GM19023 (cell line): ENCODE data around the gene LRRC45.
"Not testable (repeated sequence)": the region's sequence is repeated elsewhere in the genome, so short reads cannot be mapped to it uniquely, and the experiment has no call there.

Experiments
- ATAC-seq: cut with Tn5 transposase; IDR thresholded peaks from one replicate; pipeline ENCODE4 v1.9.1; 2021; ENCODE audit warnings: mild to moderate bottlenecking, moderate library complexity; ENCODE audit not compliant: unreplicated experiment

The LRRC45 gene

DNA sequence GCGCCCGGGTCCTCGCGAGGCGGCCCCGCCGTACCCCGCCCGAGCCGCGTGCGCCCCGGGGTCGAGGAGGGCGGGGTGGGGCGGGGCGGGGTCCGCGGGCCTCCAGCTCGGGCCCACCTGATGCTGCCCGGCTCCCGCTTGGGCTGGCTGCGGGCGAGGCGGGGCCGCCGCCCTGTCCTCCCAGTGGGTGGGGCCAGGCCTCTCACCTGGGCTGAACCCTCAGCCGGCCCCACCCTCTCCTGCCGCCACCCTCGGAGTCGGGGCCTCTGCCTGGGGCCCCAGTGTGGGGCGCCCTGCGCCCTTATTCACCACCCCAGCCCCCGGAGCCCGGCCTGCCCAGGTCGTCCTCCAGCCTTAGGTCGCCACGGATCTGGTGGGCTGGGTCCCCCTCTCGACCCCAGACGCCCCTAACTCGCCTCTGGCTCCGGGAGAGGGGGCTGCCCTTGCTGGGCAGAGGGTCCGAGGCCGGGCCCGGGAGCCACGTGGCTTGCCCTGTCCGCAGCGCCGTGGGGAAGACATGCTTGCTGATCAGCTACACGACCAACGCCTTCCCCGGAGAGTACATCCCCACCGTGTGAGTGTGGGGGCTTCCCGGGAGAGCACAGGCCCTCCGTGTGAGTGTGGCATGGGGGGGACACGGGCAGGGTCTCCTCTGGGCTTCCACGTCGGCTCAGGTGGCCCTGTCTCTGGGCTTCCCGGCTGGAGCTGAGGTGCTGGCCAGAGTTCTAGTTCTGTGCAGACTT is 9.0 kb downstream of the LRRC45 start:
- ATAC-seq: no peak

GRCh38 chr17:82033359-82034085 is 10.4 kb downstream of the LRRC45 start:
- no peak for ATAC-seq

DNA sequence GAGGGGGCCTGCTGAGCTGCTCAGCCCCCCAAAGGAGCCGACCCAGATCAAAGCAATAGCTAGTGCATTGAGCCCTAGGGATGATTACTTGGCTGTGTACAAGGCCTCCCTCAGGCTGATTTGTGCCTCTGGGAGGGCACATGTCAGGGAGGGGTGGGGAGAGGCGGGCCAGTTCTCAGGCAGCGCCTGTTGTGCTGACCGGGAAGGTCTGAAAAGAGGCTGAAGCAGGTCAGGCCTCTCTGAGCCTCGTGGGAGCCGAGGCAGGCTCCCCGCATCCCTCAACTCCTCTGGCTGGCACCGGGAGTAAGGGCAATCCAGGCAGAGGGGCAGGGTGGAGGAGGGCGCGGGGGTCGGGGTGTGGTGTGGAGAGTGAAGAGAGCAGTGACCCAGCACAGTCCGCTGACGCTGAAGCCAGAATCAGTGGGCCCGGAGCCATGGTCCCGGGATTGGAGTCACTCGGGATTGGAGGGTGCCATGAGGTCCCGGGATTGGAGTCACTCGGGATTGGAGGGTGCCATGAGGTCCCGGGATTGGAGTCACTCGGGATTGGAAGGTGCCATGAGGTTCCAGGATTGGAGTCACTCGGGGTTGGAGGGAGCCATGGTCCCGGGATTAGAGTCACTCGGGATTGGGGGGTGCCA is 11.4 kb downstream of the LRRC45 start:
- no peak for ATAC-seq

DNA sequence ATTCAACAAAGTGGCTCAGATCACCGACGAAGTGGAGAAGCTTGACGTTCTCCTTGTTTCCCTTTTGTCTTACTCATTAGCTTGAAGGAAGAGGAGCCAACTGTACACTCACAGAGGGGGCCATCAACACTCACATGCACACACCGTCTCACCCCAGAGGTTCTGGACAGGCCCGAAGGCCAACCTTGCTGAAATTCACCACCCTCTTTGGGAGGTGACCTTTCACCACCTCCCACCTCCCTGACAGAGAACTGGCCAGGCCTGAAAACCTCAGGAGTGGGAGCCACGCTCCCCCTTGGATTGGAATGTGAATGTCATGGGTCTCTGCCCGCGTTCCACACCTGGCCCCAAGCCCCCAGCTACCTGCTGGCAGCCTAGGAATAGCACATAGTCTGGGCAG is 12.4 kb downstream of the LRRC45 start:
- no peak for ATAC-seq

- no peak for ATAC-seq
Observed at GRCh38 chr17:82035956-82036633, 13.0 kb downstream of the LRRC45 start.

DNA sequence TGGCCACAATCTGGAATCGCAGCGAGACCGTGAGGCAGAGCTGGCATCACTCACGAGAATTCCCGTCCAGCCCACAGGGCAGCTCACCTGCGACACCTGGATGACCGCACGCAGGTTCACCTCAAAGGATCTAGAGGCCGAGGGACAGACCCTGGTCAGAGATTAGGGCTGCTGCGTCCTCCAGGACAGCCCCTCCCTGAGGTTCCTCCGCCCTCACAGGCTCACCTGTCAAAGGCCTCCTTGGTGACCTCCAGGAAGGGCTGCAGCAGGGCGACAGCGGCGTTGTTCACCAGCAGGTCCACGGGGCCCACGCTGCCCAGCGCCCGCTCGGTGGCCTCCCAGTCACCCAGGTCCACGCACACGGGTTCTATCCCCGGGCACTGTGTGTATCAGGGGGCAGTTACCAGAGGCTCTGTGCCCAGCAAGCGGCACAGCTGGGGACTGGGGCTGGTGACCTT is 13.6 kb downstream of the LRRC45 start:
- ATAC-seq: no peak

- peak; percentile 85 for ATAC-seq
Observed at GRCh38 chr17:82037092-82037888, 14.2 kb downstream of the LRRC45 start, which contains the start of gene DCXR. TSS of gene DCXR (minus strand) at chr17:82037697. CDS start at chr17:82037682, 15 bp downstream.

- ATAC-seq: no peak
Observed at GRCh38 chr17:82037889-82038195, 14.7 kb downstream of the LRRC45 start.

- ATAC-seq: not testable (repeated sequence)
Observed at GRCh38 chr17:82038796-82039409, 15.8 kb downstream of the LRRC45 start.

DNA sequence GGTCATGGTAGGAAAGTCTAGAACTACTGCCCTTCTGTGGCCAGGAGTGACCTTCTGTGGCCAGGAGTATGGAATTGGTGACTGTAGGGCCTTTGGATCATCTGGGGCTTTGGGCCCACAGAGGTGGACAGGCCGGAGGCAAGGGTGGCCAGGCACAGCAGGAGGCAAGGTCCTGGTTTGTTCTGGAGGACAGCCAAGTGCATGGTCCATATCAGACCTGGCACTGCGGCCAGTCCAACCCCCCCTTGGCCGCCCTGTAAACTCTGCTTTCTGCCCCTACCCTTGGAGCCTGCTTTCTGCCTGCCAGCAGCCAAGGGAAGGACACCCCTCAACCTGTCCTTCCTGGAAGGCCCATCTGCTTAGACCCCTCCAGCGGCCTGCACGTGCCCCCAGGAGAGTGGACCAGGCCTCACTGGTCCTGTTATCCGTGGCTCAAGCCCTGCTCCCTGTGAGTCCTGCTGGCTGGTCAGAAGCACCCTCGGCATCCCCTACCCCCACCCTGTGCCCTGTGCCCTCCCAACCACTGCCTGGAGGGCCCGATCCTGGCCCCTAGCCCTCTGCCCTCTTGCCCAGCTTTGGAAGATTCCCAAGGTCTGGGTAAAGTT is 16.7 kb downstream of the LRRC45 start:
- ATAC-seq: no peak

GRCh38 chr17:82041144-82041814 is 18.2 kb downstream of the LRRC45 start:
- ATAC-seq: no peak

DNA sequence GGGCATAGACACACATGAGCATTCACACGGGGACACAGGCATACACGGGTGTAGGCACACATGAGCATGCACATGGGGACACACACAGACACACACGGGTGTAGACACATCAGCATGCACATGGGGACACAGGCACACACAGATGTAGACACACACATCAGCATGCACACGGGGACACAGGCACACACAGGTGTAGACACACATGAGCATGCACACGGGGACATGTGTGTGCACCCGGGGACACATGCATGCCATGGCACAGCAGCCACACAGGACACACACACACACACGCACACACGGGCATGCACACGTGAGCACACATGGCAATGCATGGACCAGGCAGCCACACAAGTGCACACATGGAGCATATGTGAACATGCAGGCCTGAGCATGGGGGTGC is 19.5 kb downstream of the LRRC45 start:
- ATAC-seq: no peak

DNA sequence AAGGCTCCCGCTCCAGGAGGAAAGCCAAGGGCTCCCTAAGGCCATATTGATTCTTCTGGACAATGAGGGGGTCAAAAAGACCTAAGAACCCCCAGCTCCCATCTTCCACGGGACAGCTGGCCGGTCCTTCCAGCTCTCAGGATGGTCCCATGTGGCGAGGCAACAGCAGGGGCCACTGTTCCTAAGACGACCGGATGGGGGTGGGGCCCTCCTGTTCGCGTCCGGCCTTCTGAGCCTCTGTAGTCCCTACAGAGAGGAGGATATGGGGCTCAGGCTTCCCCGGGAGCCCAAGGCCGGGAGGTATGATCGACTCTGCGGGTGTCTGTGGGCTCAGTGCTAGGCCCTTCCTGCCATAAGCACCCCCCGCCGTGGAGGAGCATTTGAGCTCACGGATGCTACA is 20.4 kb downstream of the LRRC45 start:
- no peak for ATAC-seq

DNA sequence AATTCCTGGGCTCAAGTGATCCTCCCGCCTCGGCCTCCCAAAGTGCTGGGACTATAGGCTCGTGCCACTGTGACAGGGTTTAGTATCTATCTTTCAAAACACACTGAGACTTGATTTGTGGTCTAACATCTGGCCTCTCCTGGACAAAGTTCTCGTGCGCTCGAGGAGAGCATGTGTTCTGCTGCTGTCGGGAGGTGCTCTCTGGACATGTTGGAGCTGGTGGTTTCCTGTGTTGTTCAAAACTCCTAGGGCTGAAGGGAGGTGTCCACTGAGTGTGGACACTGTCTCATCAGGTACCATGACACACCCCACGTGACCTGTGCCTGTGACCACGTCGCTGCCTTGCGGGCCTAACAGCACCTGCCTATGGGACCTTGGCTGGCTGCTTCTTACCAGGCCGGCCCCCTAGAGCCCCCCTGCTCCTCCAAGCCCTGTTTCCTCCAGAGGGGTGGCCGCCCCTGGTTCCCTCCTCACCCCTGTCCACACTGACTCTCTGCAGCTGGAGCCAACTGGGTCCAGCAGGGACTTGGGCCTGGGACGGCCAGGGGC is 22.9 kb downstream of the LRRC45 start:
- no peak for ATAC-seq

DNA sequence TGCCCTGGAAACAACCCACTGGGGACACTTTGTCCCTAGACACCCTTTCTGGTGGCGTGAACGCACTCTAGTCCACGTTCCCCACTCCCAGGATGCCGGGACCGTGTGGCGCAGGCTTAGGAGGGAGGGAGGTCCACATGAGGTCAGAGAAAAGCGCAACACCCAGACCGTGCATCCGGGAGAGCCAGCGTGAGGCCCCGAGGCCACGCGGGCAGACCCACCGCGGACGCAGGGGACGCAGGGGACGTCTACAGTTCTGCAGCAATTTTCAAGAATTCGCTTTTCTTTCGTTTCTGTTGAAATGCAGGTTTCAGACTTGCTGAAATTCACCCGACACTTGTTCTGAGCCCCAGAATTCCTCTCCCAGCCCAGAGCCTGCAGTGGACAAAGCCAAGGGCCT is 23.8 kb downstream of the LRRC45 start:
- ATAC-seq: no peak

- ATAC-seq: no peak
Observed at GRCh38 chr17:82047379-82047778, 24.3 kb downstream of the LRRC45 start.

DNA sequence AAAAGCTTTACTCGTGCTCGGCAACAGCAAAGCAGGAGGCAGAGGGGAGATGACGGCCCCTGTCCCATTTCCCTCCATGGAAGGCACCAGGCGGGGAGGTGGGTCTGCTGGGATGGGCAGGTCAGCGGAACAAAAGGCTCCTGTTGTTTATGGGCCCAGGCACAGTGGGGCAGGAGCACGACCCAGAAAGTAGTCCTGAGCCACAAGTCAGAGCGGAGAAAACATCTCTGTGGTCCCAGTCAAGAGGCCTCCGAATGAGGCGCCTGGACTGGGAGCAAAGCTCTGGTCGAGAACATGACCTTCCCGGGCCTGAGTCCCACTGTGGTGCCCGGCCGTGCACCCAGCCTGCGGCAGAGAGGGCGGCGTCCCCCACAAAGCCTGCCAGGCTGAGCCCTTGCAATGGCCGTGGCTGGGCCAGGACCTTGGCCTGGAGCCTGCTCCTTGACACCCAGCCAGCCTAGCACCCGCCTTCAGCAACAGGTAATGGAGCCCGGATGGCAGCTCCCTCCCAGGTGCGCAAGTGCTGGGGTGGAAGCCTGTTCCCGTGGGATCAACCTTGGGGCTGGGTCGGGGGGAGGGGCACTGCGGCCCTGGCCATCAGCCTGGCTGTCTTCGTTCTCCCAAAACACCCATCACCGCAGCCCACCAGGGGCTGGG is 24.9 kb downstream of the LRRC45 start:
- no peak for ATAC-seq

DNA sequence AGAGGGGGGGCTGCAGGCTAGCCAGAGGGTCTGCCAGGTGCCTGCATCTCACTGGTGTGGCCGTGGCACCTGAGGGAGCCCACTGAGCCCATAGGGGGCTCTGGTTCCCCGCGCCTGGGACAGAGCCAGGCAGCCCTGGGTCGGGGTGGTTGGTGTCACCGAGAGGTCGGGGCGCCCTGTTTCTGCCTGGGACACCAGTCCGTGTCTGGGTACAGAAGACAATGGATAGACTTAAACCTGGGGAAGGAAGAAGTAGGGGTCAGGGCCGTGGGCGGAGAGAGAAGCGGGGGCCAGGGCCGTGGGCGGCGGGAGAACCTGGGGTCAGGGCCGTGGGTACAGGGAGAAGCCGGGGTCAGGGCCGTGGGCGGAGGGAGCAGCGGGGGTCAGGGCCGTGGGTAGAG is 25.5 kb downstream of the LRRC45 start:
- no peak for ATAC-seq
